Measurements from ENCODE around the gene DLGAP1.

The DLGAP1 gene

DNA sequence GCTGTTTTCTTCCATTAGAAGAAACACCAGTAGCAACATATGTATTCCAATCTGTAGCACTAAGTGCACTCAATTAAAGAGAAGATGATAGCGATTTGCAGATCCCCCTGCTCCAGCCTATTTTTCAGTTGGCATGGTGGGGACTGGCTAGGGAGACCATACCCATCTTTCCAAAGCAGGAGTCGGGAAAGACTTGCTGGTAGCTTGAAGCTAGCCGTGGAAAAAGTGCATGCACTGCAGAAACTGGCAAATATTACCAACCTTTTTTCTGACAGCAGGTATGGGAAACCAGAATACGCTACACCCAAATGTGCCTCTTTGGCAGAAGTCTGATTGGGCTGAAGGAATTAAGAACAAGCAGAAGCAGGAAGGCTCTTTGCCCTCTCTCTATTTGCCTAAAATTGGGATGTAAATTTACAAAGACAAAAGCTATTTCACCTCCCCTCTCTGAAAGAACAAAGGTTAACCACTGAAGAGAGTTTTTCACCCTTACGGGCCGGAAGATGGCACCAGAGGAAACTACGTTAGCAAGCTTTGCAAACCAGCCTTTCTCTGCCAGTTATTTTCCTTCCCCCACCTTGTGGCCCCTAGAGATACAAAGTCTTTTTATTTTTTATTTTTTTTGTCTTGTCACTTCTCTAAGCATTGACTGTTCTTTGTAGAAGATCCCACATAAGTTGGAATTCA lies 273.1 kb downstream of the DLGAP1 start:
- no peak for DNase-seq (ENCODE audit: low read depth in 1 of 2, low spot score in 1 of 2)

DNA sequence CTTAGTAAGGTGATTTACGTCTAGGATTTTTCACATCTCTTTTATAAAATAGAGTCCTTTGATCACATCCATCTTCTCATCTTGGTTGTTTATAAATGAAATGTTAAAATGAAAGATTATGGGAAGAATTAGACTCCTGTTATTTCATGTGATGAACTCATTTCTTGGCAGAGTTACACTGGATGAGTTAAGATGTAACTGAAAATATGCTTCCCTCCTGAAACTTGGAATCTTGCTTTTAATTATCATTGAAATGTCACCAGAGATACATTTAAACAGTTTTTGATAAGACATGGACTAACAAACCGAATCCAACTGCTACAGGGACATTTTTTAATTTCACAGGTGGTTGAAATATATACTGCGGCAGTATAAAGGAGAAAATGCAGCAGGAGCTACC lies 274.0 kb downstream of the DLGAP1 start:
- no peak for DNase-seq (ENCODE audit: low read depth in 1 of 2, low spot score in 1 of 2)

DNA sequence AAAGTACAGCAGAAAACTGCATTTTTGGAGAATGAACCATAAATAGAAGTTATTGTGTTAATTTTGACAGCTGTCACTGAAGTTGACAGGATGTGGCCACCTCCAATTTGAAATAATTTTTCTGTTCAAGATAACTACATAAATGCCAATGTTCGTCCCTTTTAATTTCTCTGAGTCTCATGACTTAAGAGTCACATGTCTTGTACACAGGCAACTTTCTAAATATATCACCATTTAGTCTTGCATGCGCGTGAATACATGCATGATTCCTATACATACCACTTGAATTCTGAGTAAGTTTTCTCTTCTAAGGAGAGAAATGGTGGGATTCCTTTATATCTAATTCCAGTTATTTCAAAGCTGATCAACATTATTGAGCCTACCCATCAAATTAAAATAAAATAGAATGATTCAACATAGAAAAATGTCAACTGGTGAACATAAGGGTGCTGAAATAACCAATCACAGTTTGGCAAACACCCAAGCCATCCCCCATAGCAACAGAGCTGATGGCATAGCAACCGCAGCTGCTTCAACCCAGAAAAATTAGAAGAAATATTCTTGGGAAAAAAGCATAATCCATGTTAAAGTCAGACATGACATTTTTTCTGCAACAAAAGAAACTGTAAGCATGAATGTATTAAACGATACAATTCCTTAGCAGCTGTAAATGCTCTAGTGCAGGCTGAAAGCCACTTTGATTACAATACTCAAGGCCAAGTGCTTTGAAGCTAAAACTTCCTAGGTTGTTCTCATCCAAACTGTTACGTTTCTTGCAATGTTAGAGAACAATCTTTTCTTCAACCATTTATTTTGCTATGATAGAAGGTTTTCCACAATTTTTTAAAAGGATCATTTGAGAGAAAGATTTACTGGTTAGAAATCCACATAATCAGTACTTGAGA lies 282.7 kb downstream of the DLGAP1 start:
- no peak for DNase-seq (ENCODE audit: low read depth in 1 of 2, low spot score in 1 of 2)

DNA sequence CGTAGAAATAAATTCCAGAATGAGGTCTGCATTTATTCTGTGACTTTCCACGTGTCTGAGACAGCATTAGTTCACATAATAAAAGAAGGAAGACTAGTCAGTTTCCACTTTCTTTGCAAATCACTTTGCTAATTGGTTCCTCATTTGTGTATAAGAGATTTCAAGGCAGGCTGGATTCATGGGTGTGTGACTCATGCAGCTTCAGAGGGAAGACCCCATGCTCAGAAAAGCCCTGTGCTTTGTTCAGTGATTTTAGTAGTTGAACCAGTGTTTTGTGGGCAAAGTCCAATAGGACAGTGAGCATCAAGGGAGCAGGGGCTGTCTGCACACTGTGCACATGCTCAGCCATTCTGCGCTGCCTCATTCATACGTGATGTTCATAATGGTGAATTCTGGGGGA lies 297.8 kb downstream of the DLGAP1 start:
- no peak for DNase-seq (ENCODE audit: low read depth in 1 of 2, low spot score in 1 of 2)

DNA sequence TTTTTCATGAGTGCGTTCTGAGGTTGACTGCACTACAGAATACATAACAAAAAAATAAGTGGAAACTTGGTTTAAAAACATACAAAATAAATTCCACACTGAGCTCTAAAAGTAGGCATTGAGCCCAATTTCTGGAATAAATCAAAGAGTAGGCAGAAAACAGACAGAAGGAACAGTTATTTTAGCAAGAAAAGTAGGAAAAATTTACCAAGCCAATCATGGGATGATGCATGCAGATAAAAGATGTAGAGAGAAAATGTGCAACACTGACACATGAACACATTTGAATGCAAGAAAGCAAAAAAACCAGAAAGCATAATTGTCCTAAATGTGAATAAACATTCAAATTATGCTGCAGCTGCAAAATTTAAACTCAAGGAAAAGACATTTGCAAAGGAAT lies 308.3 kb downstream of the DLGAP1 start:
- DNase-seq (ENCODE audit: low read depth in 1 of 2, low spot score in 1 of 2): no peak

DNA sequence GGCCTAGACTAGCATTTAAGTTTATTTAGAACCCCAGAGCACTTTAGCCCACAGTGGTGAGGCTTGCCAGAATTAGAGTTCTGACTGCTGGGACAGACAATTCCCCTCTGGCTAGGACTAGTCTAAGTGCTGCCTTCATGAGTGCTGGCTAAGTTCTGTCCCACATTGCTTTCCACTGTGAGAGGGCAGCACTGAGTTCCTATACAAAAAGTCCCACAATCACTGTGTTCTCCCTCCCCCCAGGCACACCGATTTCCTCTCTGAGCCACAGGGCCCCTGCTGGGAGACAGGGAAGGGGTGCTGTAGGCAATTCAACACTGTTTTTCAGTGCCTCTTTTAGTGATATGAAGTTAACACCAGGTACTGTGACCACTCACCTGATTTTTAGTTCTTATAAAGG lies 310.9 kb downstream of the DLGAP1 start:
- no peak for DNase-seq (ENCODE audit: low read depth in 1 of 2, low spot score in 1 of 2)

DNA sequence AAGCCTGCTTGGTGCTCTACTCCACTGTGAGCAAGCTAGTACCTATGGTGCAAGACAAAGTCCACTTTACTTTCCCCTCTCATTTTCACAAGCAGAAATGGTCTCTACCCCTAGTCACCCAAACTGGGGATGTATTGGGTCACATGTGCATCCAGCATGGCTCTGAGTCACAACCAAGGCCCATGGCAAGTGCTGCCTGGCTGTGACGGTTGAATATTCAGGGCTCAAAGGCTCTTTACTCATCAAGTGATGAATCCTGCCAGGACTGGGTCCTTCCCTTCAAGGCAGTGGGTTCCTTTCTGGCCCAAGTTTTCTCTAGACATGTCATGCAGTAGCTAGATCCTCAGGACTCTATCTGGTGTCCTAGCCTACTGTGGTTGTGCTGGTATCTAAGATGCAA lies 311.5 kb downstream of the DLGAP1 start:
- DNase-seq (ENCODE audit: low read depth in 1 of 2, low spot score in 1 of 2): no peak

DNA sequence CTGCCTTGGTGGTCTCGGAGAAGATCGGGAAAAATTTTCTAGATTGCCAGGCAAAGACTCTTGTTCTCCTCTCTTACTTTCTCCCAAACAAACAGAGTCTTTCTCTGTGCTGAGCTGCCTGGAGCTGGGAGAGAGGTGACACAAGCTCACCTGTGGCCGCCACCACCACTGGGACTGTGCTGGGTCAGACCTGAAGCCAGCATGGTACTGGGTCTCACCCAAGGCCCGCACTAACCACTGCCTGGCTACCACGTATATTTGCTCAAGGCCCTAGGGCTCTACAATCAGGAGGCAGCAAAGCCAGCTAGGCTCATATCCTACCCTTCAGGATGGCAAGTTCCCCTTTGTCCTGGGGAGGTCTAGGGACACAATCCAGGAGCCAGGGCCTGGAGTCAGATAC lies 312.2 kb downstream of the DLGAP1 start:
- DNase-seq (ENCODE audit: low read depth in 1 of 2, low spot score in 1 of 2): no peak

DNA sequence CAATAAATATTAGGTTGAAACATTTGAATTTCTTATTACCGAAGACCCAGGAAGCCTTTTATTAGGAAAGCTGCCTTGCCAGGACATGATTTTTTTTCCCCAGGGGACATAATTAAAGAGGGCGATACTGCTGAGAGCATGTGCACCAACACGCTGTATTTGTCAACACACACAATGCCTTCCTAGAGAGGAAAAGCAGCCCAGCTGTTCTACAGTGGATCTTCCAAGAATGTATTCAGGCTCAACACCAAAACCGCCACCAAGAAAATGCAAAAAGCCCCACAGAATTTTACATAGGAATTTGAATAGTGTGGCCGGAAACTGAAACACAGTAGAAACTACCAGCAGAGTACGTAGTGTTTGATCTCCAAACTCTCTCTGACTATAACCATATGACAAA lies 320.4 kb downstream of the DLGAP1 start:
- no peak for DNase-seq (ENCODE audit: low read depth in 1 of 2, low spot score in 1 of 2)

DNA sequence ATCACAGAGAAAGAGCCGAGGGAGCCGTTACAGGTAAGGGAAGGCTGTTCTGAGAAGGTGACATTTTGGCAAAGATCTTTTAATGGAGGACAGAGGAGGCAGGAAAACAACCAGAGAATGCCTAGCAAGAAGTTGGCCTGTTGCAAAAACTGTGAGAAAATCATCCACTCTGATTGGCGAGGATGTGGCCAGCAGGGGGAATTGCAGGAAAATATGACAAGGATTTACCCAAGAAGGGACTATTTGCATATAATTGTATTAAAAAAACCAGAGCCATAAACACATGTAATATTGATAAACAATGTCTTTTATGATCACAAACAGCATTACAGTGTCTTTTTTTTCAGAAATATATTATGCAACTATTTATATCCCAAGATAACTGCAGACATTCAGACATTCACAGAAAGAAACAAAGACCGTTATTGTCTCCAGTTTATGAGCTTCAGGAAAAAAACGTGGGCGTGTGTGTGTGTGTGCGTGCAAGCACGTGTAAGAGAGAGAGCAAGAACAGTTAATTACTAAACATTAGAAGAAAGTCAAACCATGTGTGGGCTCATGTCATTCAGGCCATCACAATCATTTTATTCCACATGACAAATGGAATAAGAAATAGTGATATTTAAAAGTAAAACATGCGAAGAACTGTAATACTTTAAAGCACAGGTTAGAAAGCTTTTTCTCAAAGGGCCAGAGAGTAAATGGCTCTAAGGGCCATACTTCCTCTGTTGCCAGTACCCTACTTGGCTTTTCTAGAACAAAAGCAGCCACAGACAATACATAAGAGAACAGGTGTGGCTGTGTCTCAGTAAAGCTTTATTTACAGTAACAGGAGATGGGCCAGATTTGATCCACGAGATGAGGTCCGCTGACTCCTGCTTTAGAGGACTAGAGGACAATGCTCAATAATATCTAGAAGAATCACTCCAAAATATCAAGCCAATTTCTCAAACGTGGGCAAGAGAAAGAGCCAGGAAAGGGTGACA lies 324.1 kb downstream of the DLGAP1 start:
- no peak for DNase-seq (ENCODE audit: low read depth in 1 of 2, low spot score in 1 of 2)

DNA sequence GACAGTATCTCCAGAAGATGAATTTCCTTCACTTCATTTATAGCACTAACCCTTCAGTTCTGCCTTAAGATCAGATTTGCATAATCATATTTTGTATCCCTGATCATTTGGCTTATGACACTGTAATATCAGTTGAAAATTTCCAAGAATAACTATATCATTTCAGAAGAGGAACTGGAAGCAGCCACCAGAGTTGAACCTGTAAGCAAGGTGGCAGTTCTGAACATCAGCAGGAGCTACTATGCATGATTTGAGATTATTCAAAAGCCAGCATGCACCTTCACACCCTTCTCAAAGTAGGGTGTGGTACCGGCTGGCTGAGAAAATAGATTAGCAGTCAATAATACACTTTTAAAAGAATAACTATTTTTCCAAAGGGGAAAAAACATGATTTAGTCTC lies 328.2 kb downstream of the DLGAP1 start:
- no peak for DNase-seq (ENCODE audit: low read depth in 1 of 2, low spot score in 1 of 2)

DNA sequence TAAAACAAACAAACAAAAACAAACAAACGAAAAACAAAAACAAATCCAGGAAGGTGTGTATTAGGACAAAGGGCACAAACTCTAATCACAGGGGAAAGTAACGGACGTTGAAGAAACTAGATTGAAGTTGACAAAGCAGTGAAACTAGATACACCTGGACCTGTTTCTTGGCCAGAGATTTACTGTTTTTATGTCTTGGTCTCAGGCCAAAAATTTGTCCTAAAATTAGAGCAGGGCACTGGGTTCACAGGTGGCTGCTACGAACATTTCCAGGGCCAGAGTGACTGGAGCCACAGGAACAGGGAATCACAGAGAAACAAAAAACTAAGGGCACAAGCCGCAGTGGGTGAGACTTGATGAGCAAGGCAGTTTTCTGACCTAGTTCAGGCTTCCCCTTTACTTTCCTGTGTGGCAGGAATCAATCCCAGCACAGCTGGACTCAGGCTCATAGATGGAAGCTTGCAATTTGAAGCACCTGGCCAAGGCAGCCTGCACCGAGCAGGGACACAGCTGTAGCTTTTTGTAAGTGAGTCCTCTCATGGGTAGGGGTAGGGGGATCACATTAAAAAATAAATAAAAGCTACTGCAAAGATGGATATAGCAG lies 329.4 kb downstream of the DLGAP1 start:
- DNase-seq (ENCODE audit: low read depth in 1 of 2, low spot score in 1 of 2): no peak

DNA sequence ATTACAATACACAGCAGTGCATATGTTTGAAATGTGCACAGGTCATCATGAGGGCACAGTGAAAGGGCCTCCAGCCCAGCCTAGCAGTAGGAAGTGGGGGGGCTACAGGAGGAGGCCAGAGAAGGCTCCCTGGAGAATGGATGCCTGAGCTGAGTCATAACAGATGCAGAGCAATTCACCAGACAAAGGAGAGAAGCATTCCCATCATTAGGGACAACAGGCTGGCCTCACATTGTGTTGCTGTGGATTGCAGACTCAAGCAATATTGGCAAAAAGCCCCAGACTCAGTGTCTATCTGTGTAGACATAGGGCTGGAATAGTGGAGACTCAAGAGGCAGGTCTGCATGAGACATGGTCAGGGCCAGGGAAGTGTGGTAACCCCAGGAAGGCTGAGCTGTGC lies 329.9 kb downstream of the DLGAP1 start:
- no peak for DNase-seq (ENCODE audit: low read depth in 1 of 2, low spot score in 1 of 2)

DNA sequence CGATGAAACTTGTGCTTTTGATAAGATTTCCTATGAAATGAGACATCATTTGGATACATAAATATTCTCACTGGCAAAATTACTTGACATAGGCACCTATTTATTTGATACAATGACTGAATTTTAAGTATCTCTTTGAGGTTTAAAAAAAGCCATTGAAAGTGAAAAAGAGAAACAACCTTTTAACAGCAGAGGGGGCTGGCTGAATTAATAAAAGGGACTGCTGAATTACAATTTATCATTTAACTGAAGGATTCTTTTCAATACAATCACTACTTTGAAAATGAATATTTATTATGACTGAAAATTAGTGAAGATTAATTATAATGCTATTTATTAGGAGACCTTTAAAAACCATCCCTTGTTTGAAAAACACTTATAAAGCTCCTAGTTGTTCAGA lies 335.3 kb downstream of the DLGAP1 start:
- DNase-seq (ENCODE audit: low read depth in 1 of 2, low spot score in 1 of 2): no peak

DNA sequence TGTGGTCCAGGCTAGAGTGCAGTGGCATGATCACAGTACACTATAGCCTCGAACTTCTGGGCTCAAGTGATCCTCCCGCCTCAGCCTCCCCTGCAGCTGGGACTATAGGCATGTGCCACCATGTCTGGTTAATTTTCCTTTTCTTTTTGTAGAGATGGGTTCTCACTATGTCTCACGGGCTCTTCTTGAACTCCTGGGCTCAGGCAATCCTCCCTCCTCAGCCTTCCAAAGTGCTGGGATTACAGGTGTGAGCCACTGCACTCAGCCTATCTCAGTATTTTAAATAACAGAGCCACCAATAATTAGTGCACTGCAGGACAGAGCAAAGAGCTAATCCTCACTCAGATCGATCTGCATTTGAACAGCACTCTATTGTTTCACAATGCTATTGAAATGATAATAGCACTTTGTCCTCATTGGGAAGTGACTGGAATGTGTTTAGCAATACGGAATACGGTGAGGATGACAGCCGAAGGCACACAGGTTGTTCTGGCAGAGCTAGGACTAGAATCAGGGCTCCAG lies 335.9 kb downstream of the DLGAP1 start:
- no peak for DNase-seq (ENCODE audit: low read depth in 1 of 2, low spot score in 1 of 2)

DNA sequence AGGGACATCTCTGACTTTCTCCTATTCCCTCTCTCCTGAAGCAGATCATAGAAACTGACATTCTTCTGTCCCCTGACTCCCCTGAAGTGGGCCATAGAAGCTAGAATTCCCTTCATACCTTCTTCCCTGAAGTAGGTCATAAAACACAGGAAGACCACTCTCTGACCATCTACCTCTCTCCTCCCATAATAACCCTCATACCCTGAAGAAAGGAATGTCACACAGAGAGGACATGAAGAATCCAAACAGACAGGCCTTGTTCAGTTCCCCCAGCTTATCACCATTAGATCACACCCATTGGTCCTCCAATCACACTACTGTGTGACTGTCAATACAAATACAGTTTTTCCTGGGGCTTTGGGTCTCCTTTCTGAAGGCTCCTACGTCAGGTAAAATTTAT lies 347.1 kb downstream of the DLGAP1 start:
- DNase-seq (ENCODE audit: low read depth in 1 of 2, low spot score in 1 of 2): no peak

DNA sequence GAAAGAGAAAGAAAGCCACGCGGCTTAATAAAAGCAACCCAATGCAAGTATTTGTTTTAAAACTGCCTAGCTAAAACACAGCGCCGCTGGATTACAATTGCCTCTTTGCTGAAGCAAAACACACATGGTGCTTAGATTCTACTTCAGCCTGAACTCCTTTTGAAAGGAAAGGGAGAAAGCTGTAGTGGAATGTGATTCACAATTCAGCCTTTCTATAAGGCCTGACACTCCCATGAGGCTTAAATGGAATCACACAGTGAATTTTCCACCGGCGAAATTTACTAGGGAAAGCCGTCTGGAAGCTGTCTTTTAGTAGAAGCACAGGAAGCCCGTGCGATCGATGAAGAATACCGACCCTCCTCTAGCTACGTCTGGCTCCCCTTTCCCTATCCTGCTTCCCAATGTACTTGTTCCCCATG lies 348.0 kb downstream of the DLGAP1 start:
- DNase-seq (ENCODE audit: low read depth in 1 of 2, low spot score in 1 of 2): no peak

DNA sequence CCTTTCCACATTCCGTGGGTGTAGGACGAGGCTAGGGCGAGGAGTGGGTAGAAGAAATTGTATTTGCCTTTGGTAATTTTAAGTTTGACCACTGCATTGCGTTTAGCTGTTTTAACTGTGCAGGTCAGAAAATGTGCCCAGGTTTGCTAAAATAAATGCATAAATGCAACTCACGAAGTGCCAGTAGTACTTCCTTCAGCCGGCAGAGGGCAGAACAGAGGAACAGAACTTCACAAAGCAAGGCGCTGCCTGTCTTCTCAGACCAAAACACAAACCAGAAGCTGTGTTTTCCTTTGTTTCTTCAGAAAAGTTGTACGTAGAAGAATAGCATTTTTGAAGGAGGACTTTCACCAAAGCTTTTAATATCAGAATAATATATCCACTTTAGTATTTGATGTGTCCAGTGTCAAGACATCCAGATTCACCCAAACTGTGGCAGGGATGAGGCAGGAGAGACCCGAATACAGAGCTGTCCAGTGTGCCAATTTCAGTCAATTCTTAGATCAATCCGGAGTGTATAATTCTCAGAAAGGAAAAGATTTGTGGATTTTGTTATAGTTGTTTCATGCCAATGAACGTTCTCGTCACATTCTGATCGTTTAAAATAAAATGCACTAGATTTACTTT lies 348.6 kb downstream of the DLGAP1 start:
- DNase-seq (ENCODE audit: low read depth in 1 of 2, low spot score in 1 of 2): peak; percentile 3 to 37

DNA sequence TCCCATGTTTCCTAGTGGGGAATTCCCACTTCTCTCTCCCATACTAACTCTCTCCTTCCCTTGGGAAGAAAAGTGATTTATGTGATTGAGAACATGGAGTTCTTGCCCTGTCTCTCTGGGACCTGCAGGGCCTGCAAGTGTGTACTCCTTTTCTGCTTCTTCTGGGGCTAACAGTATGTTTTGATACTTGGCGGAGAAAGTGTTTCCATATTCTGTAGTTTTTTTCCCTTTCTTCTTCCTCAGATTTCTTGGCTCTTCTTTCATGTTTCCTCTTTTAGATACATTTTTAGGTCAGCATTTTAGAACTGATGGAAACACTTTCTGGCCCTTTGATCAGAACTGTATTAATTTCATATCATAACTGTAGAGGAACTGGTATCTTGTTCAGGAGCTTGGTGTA lies 352.2 kb downstream of the DLGAP1 start:
- no peak for DNase-seq (ENCODE audit: low read depth in 1 of 2, low spot score in 1 of 2)

DNA sequence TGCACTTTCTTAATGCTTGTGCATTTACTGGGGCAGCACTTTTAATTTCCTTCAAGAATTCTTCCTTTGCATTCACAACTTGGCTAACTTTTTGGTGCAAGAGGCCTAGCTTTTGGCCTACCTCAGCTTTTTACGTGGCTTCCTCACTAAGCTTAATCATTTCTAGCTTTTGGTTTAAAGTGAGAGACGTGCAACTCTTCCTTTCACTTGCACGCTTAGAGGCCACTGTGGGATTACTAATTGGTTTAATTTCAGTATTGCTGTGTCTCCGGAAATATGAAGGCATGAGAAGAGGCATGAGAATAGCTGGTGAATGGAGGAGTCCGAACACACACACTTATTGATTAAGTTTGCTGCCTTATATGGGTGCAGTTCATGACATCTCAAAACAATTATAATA lies 354.1 kb downstream of the DLGAP1 start:
- DNase-seq (ENCODE audit: low read depth in 1 of 2, low spot score in 1 of 2): no peak

Data from stimulated activated CD4-positive, alpha-beta T cell treated with anti-CD3 and anti-CD28 coated beads, Interleukin-15, amount 100 ng/mL, for 1 hour (primary cell).